ENCODE data around the gene FAM222B. TPM values are rescaled to one million over a fixed set of nuclear protein-coding genes. Genes with fewer than 3 reads are reported as not detected.

FAM222B gene
- polyA plus RNA-seq, 2 of the 4 experiments (the other 2 are of a cell fraction), result 10.7 to 15.6 TPM

DNA sequence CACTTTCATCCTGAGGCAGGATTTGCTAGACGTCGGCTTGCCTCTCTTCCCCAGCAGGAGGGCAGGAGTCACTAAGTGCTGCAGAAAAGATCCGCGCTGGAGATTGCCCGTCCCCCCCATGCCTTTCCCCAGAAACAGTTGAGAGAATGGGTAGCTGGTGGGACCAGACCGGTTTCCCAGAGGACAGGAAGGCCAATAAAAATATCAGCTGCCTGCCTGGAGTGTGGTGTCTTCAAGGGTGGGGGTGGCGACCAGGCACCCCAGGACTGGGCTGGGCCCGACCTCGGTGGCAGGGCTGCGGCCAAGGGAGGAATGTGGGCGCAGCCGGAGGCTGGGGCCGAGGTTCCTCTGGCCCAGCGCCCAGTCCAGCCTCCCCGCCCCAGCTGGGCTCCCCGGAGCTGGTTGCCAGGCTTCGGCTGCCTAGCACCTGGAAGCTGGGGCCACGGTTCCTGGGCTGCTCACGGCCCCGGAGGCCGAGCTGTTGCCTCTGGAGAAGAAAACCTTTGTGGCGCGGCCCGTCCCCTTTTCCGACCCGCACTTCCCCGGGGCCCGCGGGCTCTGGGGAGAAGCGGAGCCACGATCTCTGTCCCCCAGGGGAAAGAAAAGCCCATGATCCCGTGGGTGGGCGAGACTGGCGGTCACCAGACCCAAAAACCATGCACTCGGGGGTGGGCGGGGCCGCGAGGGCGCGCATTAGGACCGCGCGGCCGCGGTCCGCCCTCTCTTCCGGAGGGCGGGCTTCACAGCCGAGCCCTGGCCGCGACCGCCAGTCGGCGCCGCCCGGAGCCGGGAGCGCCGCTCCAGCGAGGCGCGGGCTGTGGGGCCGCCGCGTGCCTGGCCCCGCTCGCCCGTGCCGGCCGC lies 99.1 kb downstream of the FAM222B start, which contains the start of gene TRAF4:
TRAF4 (plus strand) TSS at position 769 of the 861 bp plus-strand sequence. CDS start 102 bp downstream, outside the sequence.
- ChIA-PET POLR2A (interaction anchor here (0.7 to 12.2 kb wide), 14 partner anchors 8 to 208 kb away, joined by 3 to 369 read pairs (median 5); partner anchors contain the start of genes BLTP2, NEK8, PHF12 and PROCA1), CTCF (interaction anchor here (0.6 to 22.6 kb wide), 11 partner anchors 7 to 369 kb away, joined by 3 to 977 read pairs (median 3); partner anchors contain the start of genes DHRS13, NEK8, RPL23A and TLCD1)
- FAIRE-seq (no peak), ATAC-seq (peak; percentile 66 to 72), DNase-seq (ENCODE audit: low read depth in 1 of 2, low spot score in 1 of 2) (peak; percentile 93 to 96)
- Histone ChIP-seq H3K4me2 (peak within 1 kb of the TSS; percentile 96), H3K27ac (peak within 1 kb of the TSS; percentile 98 to 99), H3K4me3 (peak within 1 kb of the TSS; percentile 93), H3K4me1 (peaks cover 44% of the 10 kb centered on the region), H3K9me3 (peaks cover 9% of the 10 kb centered on the region)
- TF ChIP-seq SREBF2 (IDR thresholded peaks at IDR 0.05) (no peak), PBX3 (IDR thresholded peaks at IDR 0.05) (peak; percentile 31), POLR2AphosphoS2 (conservative IDR thresholded peaks at IDR 0.05; ENCODE audit: low read length) (no peak), HOXB5 (CRISPR knock-in tag; IDR thresholded peaks at IDR 0.05) (0 out of 2 replicates have a peak, but pooled peaks have one; percentile 44), TFCP2L1 (CRISPR knock-in tag; IDR thresholded peaks at IDR 0.05) (0 out of 2 replicates have a peak, but pooled peaks have one; percentile 27), HDAC2 (IDR thresholded peaks at IDR 0.05) (0 out of 2 replicates have a peak, but pooled peaks have one; percentile 41), BCL3 (IDR thresholded peaks at IDR 0.05) (peak; percentile 96), ESRRA (IDR thresholded peaks at IDR 0.05; ENCODE audit: borderline replicate concordance, low read length) (0 out of 2 replicates have a peak, but pooled peaks have one; percentile 47), JUN (IDR thresholded peaks at IDR 0.05) (peak; percentile 78 to 93; a peak in 3 of 5 replicates), MAZ (IDR thresholded peaks at IDR 0.05; ENCODE audit: borderline replicate concordance, low read depth, low read length) (0 out of 2 replicates have a peak, but pooled peaks have one; percentile 27), HOXB13 (CRISPR knock-in tag; IDR thresholded peaks at IDR 0.05; ENCODE audit: low read depth) (peak; percentile 41; the same call in 1 of the 2 replicates), ZSCAN20 (CRISPR knock-in tag; IDR thresholded peaks at IDR 0.05) (no peak), EP300 (IDR thresholded peaks at IDR 0.05) (peak in 1 of 2 experiments; percentile 32; a peak in 1 of 5 replicates), MYC (IDR thresholded peaks at IDR 0.05; ENCODE audit: borderline replicate concordance, low read length) (peak; percentile 63; the same call in 1 of the 2 replicates), SMC3 (IDR thresholded peaks at IDR 0.05) (0 out of 3 replicates have a peak, but pooled peaks have one; percentile 7), GATA3 (IDR thresholded peaks at IDR 0.05; ENCODE audit: borderline replicate concordance) (peak; percentile 51; the same call in 1 of the 2 replicates), RAD21 (conservative IDR thresholded peaks at IDR 0.05 in 1 of 2, IDR thresholded peaks at IDR 0.05 in 1 of 2) (0 out of 5 replicates have a peak, but pooled peaks of 1 of the 2 experiments have one; percentile 1), POLR2A (IDR thresholded peaks at IDR 0.05; ENCODE audit: low read length) (peak; percentile 97), NPAS2 (CRISPR knock-in tag; IDR thresholded peaks at IDR 0.05; ENCODE audit: borderline replicate concordance) (0 out of 2 replicates have a peak, but pooled peaks have one; percentile 12), REST (IDR thresholded peaks at IDR 0.05) (peak; percentile 35; the same call in 1 of the 2 replicates), EHMT2 (IDR thresholded peaks at IDR 0.05; ENCODE audit: low read depth) (no peak)
- TF ChIP-seq, protein P1, sequence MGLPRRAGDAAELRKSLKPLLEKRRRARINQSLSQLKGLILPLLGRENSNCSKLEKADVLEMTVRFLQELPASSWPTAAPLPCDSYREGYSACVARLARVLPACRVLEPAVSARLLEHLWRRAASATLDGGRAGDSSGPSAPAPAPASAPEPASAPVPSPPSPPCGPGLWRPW (IDR thresholded peaks at IDR 0.05), result no peak
- TF ChIP-seq, protein P2, sequence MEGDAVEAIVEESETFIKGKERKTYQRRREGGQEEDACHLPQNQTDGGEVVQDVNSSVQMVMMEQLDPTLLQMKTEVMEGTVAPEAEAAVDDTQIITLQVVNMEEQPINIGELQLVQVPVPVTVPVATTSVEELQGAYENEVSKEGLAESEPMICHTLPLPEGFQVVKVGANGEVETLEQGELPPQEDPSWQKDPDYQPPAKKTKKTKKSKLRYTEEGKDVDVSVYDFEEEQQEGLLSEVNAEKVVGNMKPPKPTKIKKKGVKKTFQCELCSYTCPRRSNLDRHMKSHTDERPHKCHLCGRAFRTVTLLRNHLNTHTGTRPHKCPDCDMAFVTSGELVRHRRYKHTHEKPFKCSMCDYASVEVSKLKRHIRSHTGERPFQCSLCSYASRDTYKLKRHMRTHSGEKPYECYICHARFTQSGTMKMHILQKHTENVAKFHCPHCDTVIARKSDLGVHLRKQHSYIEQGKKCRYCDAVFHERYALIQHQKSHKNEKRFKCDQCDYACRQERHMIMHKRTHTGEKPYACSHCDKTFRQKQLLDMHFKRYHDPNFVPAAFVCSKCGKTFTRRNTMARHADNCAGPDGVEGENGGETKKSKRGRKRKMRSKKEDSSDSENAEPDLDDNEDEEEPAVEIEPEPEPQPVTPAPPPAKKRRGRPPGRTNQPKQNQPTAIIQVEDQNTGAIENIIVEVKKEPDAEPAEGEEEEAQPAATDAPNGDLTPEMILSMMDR (IDR thresholded peaks at IDR 0.05), result peak; percentile 41; the same call in 2 of the 3 replicates
- TF ChIP-seq, protein P3, sequence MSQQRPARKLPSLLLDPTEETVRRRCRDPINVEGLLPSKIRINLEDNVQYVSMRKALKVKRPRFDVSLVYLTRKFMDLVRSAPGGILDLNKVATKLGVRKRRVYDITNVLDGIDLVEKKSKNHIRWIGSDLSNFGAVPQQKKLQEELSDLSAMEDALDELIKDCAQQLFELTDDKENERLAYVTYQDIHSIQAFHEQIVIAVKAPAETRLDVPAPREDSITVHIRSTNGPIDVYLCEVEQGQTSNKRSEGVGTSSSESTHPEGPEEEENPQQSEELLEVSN (IDR thresholded peaks at IDR 0.05; ENCODE audit: borderline replicate concordance, low read depth), result peak; percentile 20
- TF ChIP-seq, protein P4, sequence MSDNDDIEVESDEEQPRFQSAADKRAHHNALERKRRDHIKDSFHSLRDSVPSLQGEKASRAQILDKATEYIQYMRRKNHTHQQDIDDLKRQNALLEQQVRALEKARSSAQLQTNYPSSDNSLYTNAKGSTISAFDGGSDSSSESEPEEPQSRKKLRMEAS (IDR thresholded peaks at IDR 0.05), result peak; percentile 69; the same call in 1 of the 2 replicates
- WGBS (ENCODE audit: missing lambda C conversion rate), result 1% methylated on average over 41 of the region's 70 CpGs

Data from A549 (cell line).